Activated CD4-positive, alpha-beta T cell treated with anti-CD3 and anti-CD28 coated beads, Interleukin-2, amount 50 U/mL, for 24 hours (primary cell): ENCODE results near the gene KCNQ1.

Experiments
- DNase-seq, 2 donors: peaks; one replicate each; pipeline ENCODE4 v3.0.0-alpha.2; 2020; ENCODE audit warnings: low read depth in 1 of 2, low spot score in 1 of 2

Gene KCNQ1

GRCh38 chr11:2788168-2789071 lies 343.6 kb downstream of the KCNQ1 start:
- no peak for DNase-seq

- DNase-seq = no peak
These were observed 344.5 kb downstream of the KCNQ1 start for GRCh38 chr11:2789331-2789730.

GRCh38 chr11:2789791-2790567 lies 345.2 kb downstream of the KCNQ1 start:
- DNase-seq = no peak

- DNase-seq = no peak
These were observed 345.7 kb downstream of the KCNQ1 start for GRCh38 chr11:2790568-2790921.

GRCh38 chr11:2791139-2791520 lies 346.3 kb downstream of the KCNQ1 start:
- no peak for DNase-seq

- peak in 1 of 2 donors; percentile 8 for DNase-seq
These were observed 346.9 kb downstream of the KCNQ1 start for GRCh38 chr11:2791521-2792380.

- no peak for DNase-seq
These were observed 347.8 kb downstream of the KCNQ1 start for GRCh38 chr11:2792381-2793250.

- no peak for DNase-seq
These were observed 348.9 kb downstream of the KCNQ1 start for GRCh38 chr11:2793701-2794045.

GRCh38 chr11:2794046-2794967 lies 349.5 kb downstream of the KCNQ1 start:
- DNase-seq = no peak

GRCh38 chr11:2794968-2795322 lies 350.1 kb downstream of the KCNQ1 start:
- DNase-seq = no peak

- no peak for DNase-seq
These were observed 350.7 kb downstream of the KCNQ1 start for GRCh38 chr11:2795491-2795991.

- no peak for DNase-seq
These were observed 351.3 kb downstream of the KCNQ1 start for GRCh38 chr11:2796091-2796490.

- DNase-seq = no peak
These were observed 351.8 kb downstream of the KCNQ1 start for GRCh38 chr11:2796508-2797113.

- DNase-seq = no peak
These were observed 352.4 kb downstream of the KCNQ1 start for GRCh38 chr11:2797121-2797711.

- no peak for DNase-seq
These were observed 353.0 kb downstream of the KCNQ1 start for GRCh38 chr11:2797741-2798361.

GRCh38 chr11:2798951-2799761 lies 354.3 kb downstream of the KCNQ1 start:
- no peak for DNase-seq
